IMR-90 (cell line): ENCODE results near the gene CES3. TPM values are rescaled to one million over a fixed set of nuclear protein-coding genes. Genes with fewer than 3 reads are reported as not detected.

Experiments used
- ATAC-seq: fragments of 200-7000 bp; cut with Tn5 transposase; 2 replicates; pipeline ENCODE4 v1.9.1; 2020; ENCODE audit warnings: low read depth, mild to moderate bottlenecking, moderate library complexity
- BruUV-seq: library from RNA; stranded (reverse); fragments of 400-500 nt; replicated peaks from 2 replicates; lab custom pipeline; 2021; lab: Mats Ljungman, UMichigan
- CTCF ChIA-PET: fragments of 300-600 bp; formaldehyde crosslinking; extraction: SDS; loops from one replicate; lab custom pipeline; 2021; ENCODE audit warnings: antibody characterized with exemption; lab: Yijun Ruan, JAX
- POLR2A ChIA-PET: fragments of 300-600 bp; sonication (Branson Sonifier 250); formaldehyde crosslinking; loops from one replicate; lab custom pipeline; 2022; ENCODE audit warnings: antibody characterized with exemption; ENCODE audit not compliant: unreplicated experiment; lab: Charles Lee
- DNase-seq: peaks from one replicate; pipeline ENCODE4 v3.0.0; 2013
- H2AFZ ChIP-seq: replicated peaks from 2 replicates; pipeline ENCODE3; 2013; ENCODE audit warnings: low read length, mild to moderate bottlenecking; ENCODE audit not compliant: poor library complexity
- H2AK5ac ChIP-seq: 2 replicates; pipeline ENCODE4 v1.6.1; 2013; ENCODE audit warnings: low read depth, low read length, inconsistent platforms
- H2AK9ac ChIP-seq: replicated peaks from 2 replicates; pipeline ENCODE3; 2013; ENCODE audit warnings: mild to moderate bottlenecking, low read depth, low read length, moderate library complexity; ENCODE audit not compliant: poor library complexity
- H2BK120ac ChIP-seq: 2 replicates; pipeline ENCODE4 v1.6.1; 2013; ENCODE audit warnings: low read depth, low read length, inconsistent platforms
- H2BK15ac ChIP-seq: 3 replicates; pipeline ENCODE4 v1.6.1; 2013; ENCODE audit warnings: low read depth, low read length, inconsistent platforms
- H2BK20ac ChIP-seq: 2 replicates; pipeline ENCODE4 v1.6.1; 2013; ENCODE audit warnings: low read depth, mild to moderate bottlenecking, inconsistent platforms, low read length, moderate library complexity
- H2BK5ac ChIP-seq: 2 replicates; pipeline ENCODE4 v1.6.1; 2013; ENCODE audit warnings: mild to moderate bottlenecking, low read depth, low read length, inconsistent platforms; ENCODE audit not compliant: poor library complexity, severe bottlenecking
- H3K14ac ChIP-seq: replicated peaks from 2 replicates; pipeline ENCODE4 v1.6.1; 2013; ENCODE audit warnings: low read depth, low read length, inconsistent platforms
- H3K18ac ChIP-seq: 2 replicates; pipeline ENCODE4 v1.6.1; 2013; ENCODE audit warnings: low read depth, low read length, control low read depth
- H3K23ac ChIP-seq: 2 replicates; pipeline ENCODE4 v1.6.1; 2013; ENCODE audit warnings: low read depth, low read length, inconsistent platforms
- H3K27ac ChIP-seq: 2 replicates; pipeline ENCODE4 v1.5.1; 2013; ENCODE audit warnings: mild to moderate bottlenecking, control low read depth, low read length; ENCODE audit not compliant: insufficient read depth
- H3K27me3 ChIP-seq: 2 replicates; pipeline ENCODE4 v1.6.1; 2013; ENCODE audit warnings: low read length; ENCODE audit not compliant: control insufficient read depth, insufficient read depth
- H3K36me3 ChIP-seq: 2 replicates; pipeline ENCODE4 v1.6.1; 2013; ENCODE audit warnings: low read length, mixed read lengths; ENCODE audit not compliant: control insufficient read depth, insufficient read depth
- H3K4ac ChIP-seq: 2 replicates; pipeline ENCODE4 v1.6.1; 2013; ENCODE audit warnings: low read depth, low read length, inconsistent platforms
- H3K4me1 ChIP-seq: 2 replicates; pipeline ENCODE4 v1.6.1; 2013; ENCODE audit warnings: low read length, mixed read lengths; ENCODE audit not compliant: control insufficient read depth, insufficient read depth
- H3K4me2 ChIP-seq: 2 replicates; pipeline ENCODE4 v1.6.1; 2013; ENCODE audit warnings: low read depth, mild to moderate bottlenecking, control low read depth, low read length, moderate library complexity
- H3K4me3 ChIP-seq: 2 replicates; pipeline ENCODE4 v1.5.1; 2013; ENCODE audit warnings: low read depth, mild to moderate bottlenecking, control low read depth, low read length, moderate library complexity; ENCODE audit not compliant: insufficient read depth
- H3K56ac ChIP-seq: 2 replicates; pipeline ENCODE4 v1.6.1; 2013; ENCODE audit warnings: low read length, inconsistent platforms; ENCODE audit not compliant: insufficient read depth; ENCODE audit errors: extremely low read depth
- H3K79me1 ChIP-seq, 2 experiments: 2 replicates each; pipeline ENCODE4 v1.6.1; 2013; ENCODE audit warnings: low read length in 2 of 2, inconsistent platforms in 1 of 2, low read depth in 1 of 2
- H3K9ac ChIP-seq: 2 replicates; pipeline ENCODE4 v1.6.1; 2013; ENCODE audit warnings: low read depth, low read length, control low read depth
- H3K9me1 ChIP-seq: 2 replicates; pipeline ENCODE4 v1.6.1; 2013; ENCODE audit warnings: low read length, inconsistent platforms; ENCODE audit not compliant: insufficient read depth
- H3K9me3 ChIP-seq: 2 replicates; pipeline ENCODE4 v1.6.1; 2013; ENCODE audit warnings: low read length; ENCODE audit not compliant: control insufficient read depth, insufficient read depth
- H4K20me1 ChIP-seq: 2 replicates; pipeline ENCODE4 v1.6.1; 2013; ENCODE audit warnings: low read length, inconsistent platforms; ENCODE audit not compliant: insufficient read depth
- H4K5ac ChIP-seq: 2 replicates; pipeline ENCODE4 v1.6.1; 2013; ENCODE audit warnings: mild to moderate bottlenecking, low read depth, low read length, control low read depth
- H4K8ac ChIP-seq, 2 experiments: 2 replicates each; pipeline ENCODE4 v1.6.1; 2013; ENCODE audit warnings: low read depth in 2 of 2, low read length in 2 of 2, control low read depth in 1 of 2, inconsistent platforms in 1 of 2
- H4K91ac ChIP-seq: 2 replicates; pipeline ENCODE4 v1.6.1; 2013; ENCODE audit warnings: low read depth, low read length, inconsistent platforms; ENCODE audit not compliant: insufficient read depth
- CTCF ChIP-seq: conservative IDR thresholded peaks from 2 replicates; pipeline ENCODE4 v1.5.1; 2012; ENCODE audit warnings: mild to moderate bottlenecking, low read depth, low read length, improper control_type of control experiment
- POLR2A ChIP-seq: IDR thresholded peaks from 2 replicates; pipeline ENCODE4 v1.6.1; 2012; ENCODE audit warnings: mild to moderate bottlenecking, low read depth, low read length
- RCOR1 ChIP-seq: IDR thresholded peaks from 2 replicates; pipeline ENCODE4 v1.6.1; 2012; ENCODE audit warnings: mild to moderate bottlenecking, low read length, improper control_type of control experiment; ENCODE audit not compliant: insufficient replicate concordance
- WGBS, 2 experiments: methylation state at CpG; one replicate each; pipeline versions ENCODE4 v1.1.5 to v1.1.7; 2013; ENCODE audit warnings: missing lambda C conversion rate in 2 of 2; ENCODE audit not compliant: insufficient read length in 1 of 2; ENCODE audit errors: extremely low coverage in 2 of 2; 5-methylcytosine and 5-hydroxymethylcytosine counted together
- dilution Hi-C: fragments of 300-500 bp; cut with HindIII; formaldehyde crosslinking; loops from one replicate; pipeline ENCODE4 v1.14.3; 2018; ENCODE audit warnings: low sequenced_read_pairs; ENCODE audit not compliant: unreplicated experiment
- in situ Hi-C: fragments of 300-500 bp; cut with MboI; formaldehyde crosslinking; loops from 3 replicates; pipeline ENCODE4 v1.14.3; 2019; ENCODE audit warnings: low sequenced_read_pairs, inconsistent platforms, mixed read lengths
- intact Hi-C: fragments of 100-400 bp; cut with micrococcal nuclease; formaldehyde crosslinking; loops from 2 replicates; pipeline ENCODE4 v1.10.0; 2022
- polyA plus RNA-seq, 3 experiments: library from polyadenylated mRNA; depleted of rRNA; stranded (reverse); fragments of >200 nt; gene quantifications; 2 replicates each; pipeline ENCODE4 v1.2.3, GENCODE V29; 2012; ENCODE audit warnings: low replicate concordance in 1 of 3
- total RNA-seq: library from RNA; depleted of rRNA; stranded (reverse); fragments of >200 nt; gene quantifications from 2 replicates; pipeline ENCODE4 v1.2.3, GENCODE V29; 2012

Gene CES3
- total and polyA plus RNA-seq, 2 of the 4 experiments (the other 2 are of a cell fraction) = 0.03 TPM; not detected in 1

GRCh38 chr16:66968847-66969246, 7.8 kb downstream of the CES3 start:
- no peak overlapping the region for H2AK9ac ChIP-seq
- H3K4me3 ChIP-seq = no peak overlapping the region
- peaks cover 38% of the 10 kb centered on the region for H3K27me3 ChIP-seq
- ATAC-seq (no peak), DNase-seq (no peak)
- H3K27ac ChIP-seq = no peak overlapping the region
- ChIA-PET CTCF (no interaction called here), POLR2A (no interaction called here)
- no peak overlapping the region for H4K5ac ChIP-seq
- no peak overlapping the region for H4K8ac ChIP-seq
- no peak overlapping the region for H3K4me2 ChIP-seq
- H3K36me3 ChIP-seq = no peaks in the 10 kb centered on the region
- no peaks in the 10 kb centered on the region for H3K9me3 ChIP-seq
- no peaks in the 10 kb centered on the region for H3K79me1 ChIP-seq
- no peak overlapping the region for H2AFZ ChIP-seq
- H2AK5ac ChIP-seq = no peak overlapping the region
- TF ChIP-seq POLR2A = no peak
- no peak for TF ChIP-seq CTCF
- TF ChIP-seq RCOR1 = no peak
- no peak overlapping the region for H3K23ac ChIP-seq
- H4K20me1 ChIP-seq = no peaks in the 10 kb centered on the region
- intact Hi-C loops = no loop called here
- H2BK5ac ChIP-seq = no peak overlapping the region
- in situ Hi-C loops = loop anchor here (10.0 kb wide), 1 partner anchor 486 kb away; no protein-coding TSS in a partner anchor
- H2BK20ac ChIP-seq = no peak overlapping the region
- no peak overlapping the region for H2BK120ac ChIP-seq
- no peak overlapping the region for H4K91ac ChIP-seq
- no peaks in the 10 kb centered on the region for H3K9me1 ChIP-seq
- no peaks in the 10 kb centered on the region for H3K4me1 ChIP-seq
- H3K56ac ChIP-seq = no peak overlapping the region
- H3K4ac ChIP-seq = no peak overlapping the region
- no peak overlapping the region for H3K9ac ChIP-seq
- H3K14ac ChIP-seq = no peak overlapping the region
- H3K18ac ChIP-seq = no peak overlapping the region
- no peak overlapping the region for H2BK15ac ChIP-seq
- dilution Hi-C loops = no loop called here
- no TSS peak for BruUV-seq
- 71% methylated on average over 1 of the region's 5 CpGs; no CpG with 5 or more reads in 1 of the 2 experiments for WGBS, 2 experiments
